Omental fat pad (tissue), 4 donors: ENCODE data around the gene SAMD13. TPM values are rescaled to one million over a fixed set of nuclear protein-coding genes. Genes with fewer than 3 reads are reported as not detected.

ENCODE experiments used
- ATAC-seq: fragments of 150-250 bp; one replicate; pipeline ENCODE4 v1.9.1; 2016; ENCODE audit warnings: mild to moderate bottlenecking, moderate library complexity; ENCODE audit not compliant: low FRiP score
- DNase-seq: peaks from one replicate; pipeline ENCODE4 v3.0.0-alpha.2; 2019; ENCODE audit warnings: low spot score
- CTCF ChIP-seq, 3 donors: fragments of 450-650 bp; IDR thresholded peaks; one replicate each; pipeline ENCODE4 v1.5.1; 2016 to 2017; ENCODE audit warnings: antibody characterized with exemption in 3 of 3, mild to moderate bottlenecking in 3 of 3, moderate library complexity in 2 of 3
- total RNA-seq, 4 donors: library from RNA; depleted of rRNA; stranded (reverse); fragments of >200 nt; gene quantifications; one replicate each; pipeline ENCODE4 v1.1.0, GENCODE V29; 2016

The SAMD13 gene
- total RNA-seq, 4 donors from 2014 or later: 0.63 to 1.3 (median 0.72) TPM; not detected in 1

GRCh38 chr1:84376000-84376910, 74.7 kb downstream of the SAMD13 start:
- ATAC-seq (no peak), DNase-seq (no peak)
- no peak for TF ChIP-seq CTCF (IDR thresholded peaks at IDR 0.05)

GRCh38 chr1:84377480-84378095, 76.1 kb downstream of the SAMD13 start:
- DNase-seq (peak; percentile 29), ATAC-seq (peak; percentile 78)

GRCh38 chr1:84379138-84379916, 77.8 kb downstream of the SAMD13 start:
- no peak for TF ChIP-seq CTCF (IDR thresholded peaks at IDR 0.05)
- DNase-seq: no peak
- peak; percentile 78 for ATAC-seq

More at GRCh38 chr1:84377480-84378095, 76.1 kb downstream of the SAMD13 start:
- TF ChIP-seq CTCF (IDR thresholded peaks at IDR 0.05): no peak

- DNase-seq: no peak
- no peak for ATAC-seq
- TF ChIP-seq CTCF (IDR thresholded peaks at IDR 0.05): no peak
Measured at GRCh38 chr1:84379917-84380180, 78.3 kb downstream of the SAMD13 start.

GRCh38 chr1:84382127-84382526, 80.6 kb downstream of the SAMD13 start:
- ATAC-seq: no peak
- DNase-seq: no peak
- no peak for TF ChIP-seq CTCF (IDR thresholded peaks at IDR 0.05)

GRCh38 chr1:84385347-84385746, 83.8 kb downstream of the SAMD13 start:
- DNase-seq: no peak
- no peak for TF ChIP-seq CTCF (IDR thresholded peaks at IDR 0.05)
- ATAC-seq: no peak
